GM19467 (cell line): ENCODE results near the gene NUP107.

ENCODE experiments used
- ATAC-seq: cut with Tn5 transposase; IDR thresholded peaks from one replicate; pipeline ENCODE4 v1.9.1; 2021; ENCODE audit warnings: mild to moderate bottlenecking, moderate library complexity; ENCODE audit not compliant: unreplicated experiment

NUP107 gene

GRCh38 chr12:68794653-68795251 is 108.0 kb downstream of the NUP107 start:
- ATAC-seq, result no peak
